DMS 273 (cell line): ENCODE measurements around the gene ALX4.

ENCODE experiments used
- DNase-seq: peaks from one replicate; lab custom pipeline; 2025; ENCODE audit not compliant: unreplicated experiment; lab: John Stamatoyannopoulos, UW

Gene ALX4

DNA sequence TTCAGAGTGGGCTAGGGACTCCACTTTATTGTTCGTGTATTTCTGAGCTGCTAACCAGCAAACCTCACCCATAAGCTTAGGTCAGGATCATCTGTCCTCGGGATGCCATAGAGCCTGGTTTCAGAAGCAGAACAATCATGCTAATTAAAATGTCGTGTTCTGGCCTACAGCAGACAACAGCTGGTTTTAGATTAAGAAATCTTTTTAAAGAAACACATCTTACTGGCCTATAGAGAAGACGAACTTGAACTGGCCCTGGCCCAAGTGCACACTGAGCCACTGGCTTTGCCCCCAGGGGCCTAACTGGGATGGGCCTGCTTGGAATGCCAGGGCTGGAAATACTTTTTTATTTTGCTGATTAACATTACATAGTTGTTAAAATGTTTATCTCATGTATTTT, 63.2 kb downstream of the ALX4 start:
- DNase-seq, result no peak

DNA sequence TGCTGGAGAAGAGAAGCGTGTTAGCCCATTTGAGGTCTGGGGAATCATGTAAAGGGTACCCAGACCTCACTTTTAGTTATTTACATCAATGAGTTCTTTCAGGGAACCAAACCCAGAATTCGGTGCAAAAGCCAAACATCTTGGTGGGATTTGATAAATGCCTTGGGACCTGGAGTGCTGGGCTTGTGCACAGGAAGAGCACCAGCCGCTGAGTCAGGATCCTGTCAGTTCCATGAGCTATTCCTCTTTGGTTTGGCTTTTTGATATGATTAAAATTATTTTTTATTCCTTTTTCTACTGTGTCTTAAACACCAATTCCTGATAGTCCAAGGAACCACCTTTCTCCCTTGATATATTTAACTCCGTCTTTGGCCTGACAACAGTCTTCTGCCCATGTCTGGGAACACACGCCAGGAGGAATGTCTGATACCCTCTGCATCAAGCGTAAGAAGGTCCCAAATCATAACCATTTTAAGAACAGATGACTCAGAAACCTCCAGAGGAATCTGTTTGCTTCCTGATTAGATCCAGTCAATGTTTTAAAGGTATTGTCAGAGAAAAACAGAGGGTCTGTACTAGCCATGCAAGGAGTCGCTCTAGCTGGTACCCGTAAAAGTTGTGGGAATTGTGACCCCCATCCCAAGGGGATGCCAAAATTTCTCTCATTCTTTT, 65.2 kb downstream of the ALX4 start:
- no peak for DNase-seq

DNA sequence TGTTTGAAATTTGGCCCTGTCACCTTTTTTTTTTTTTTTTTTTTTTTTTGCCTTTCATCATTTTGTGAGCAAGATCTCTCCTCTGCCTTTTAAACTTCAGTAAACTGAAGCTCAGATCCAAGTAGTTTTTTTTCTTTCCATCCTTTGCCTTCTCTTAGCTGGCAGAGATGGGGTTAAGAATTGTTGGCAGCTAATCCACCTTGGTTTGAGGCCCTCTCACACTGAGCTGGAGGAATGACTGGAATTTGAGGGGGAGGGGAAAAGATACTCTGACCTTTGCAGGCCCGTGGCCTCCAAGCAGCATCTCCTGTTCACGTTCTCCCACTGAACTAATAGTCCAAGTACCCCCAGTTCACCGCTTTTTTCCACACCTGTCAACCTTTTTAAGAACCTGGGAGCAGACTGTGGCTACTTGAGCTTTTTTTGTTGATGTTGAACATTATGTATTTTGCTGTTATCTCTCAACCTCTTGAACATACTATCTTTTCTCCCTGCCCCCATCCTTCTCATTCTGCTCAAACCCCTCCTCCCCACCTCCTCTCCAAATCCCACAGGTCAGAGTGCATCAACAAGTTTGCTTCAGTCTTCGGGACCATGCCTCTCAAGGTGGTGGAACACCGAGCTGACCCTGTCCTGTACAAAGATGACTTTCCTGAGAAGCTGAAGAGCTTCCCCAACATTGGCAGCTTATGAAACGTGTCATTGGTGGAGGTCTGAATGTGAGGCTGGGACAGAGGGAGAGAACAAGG, 66.2 kb downstream of the ALX4 start:
- DNase-seq, result no peak

DNA sequence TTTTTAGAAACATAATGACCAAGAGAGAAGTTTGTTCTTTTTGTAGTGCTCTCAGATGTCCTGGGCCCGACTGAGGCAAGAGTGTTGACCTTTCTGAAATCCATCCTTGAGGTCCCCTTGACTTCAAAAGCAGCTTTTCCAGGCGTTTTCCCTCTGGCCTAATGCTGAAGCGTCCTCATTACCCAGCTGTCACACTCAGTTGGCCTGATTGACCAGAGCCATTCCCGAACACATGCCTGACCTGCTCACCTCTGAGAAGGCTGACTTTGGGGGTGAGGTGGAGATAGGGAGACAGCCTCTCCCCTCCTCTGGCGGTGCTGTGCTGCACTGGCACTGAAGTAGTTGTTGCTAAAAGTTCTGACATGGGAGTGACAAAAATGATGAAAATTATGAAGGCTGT, 66.9 kb downstream of the ALX4 start:
- no peak for DNase-seq

DNA sequence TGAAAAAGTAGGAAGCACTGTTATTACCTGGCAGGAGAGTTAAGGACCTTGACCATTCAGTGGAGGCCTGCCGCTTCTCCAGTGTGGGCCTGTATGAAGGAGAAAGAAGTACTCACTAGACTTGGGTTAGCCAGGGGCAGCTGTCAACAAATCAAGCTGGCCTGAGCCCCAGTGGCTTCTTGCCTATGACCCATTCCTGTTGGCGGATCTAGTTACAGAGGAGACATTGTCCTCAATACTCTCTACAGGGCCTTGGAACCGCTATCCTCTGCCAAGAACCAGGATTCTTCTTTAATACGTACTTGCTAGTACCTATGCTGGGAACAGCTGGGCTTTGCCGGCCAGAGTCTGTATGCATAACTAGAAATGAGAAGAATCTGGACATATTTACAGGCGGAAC, 68.1 kb downstream of the ALX4 start:
- DNase-seq, result no peak

DNA sequence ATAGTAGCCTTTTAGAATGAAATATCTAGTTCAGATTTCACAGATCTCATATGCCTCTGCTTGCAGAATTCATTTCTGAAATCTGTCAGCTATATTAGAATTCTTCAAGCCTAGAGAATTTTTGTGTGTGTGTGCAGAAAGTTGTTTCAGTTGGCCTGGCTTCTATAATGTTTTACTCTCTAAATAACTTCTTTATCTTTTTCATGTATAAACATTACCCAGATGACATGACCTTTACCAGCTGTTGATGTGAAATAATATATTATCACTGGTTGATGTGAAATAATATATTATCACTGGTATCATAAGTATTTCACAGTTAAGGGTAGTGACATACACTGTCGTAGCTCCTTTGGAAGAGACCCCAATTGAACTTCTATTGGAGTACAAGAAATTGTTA, 72.8 kb downstream of the ALX4 start:
- no peak for DNase-seq

DNA sequence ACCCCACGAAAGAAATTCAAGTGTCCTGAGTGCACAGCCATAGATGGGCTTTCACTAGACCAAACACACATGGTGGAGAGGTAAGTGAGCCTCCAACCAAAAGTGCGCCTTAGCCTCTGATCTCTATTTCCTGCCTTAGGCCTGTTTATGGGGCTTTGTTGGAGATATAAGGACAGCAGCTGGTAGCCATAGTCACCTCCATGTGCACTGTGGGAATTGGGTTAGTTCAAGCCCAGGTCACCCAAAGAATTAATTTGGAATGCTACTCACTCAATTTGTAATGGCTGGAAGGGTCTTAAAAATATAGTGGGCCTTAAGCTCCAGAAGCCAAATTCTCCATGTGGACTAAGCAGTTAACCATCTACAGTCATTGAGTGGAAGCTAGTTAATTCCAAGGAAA, 73.6 kb downstream of the ALX4 start:
- no peak for DNase-seq

DNA sequence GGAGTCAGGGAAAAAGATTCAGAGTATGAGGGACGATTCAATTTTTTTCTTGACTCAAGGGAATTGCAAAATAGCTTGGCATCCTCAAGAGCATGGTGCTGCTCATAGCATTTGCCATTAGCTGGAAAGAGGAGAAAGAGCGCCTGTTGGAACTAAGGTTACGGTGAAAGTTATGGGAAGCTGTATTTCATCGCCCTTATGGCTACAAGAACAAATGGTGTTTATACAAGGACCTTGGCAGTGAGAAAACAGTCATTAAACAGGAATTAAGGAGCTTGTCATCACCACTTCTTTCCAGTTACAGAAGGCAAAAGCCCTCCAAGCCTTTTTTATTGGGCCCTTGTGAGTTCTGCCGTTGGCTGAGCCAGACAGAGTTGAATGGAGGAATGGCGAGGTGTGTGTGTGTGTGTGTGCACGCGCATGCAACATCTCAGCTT, 74.2 kb downstream of the ALX4 start:
- peak; percentile 16 for DNase-seq

DNA sequence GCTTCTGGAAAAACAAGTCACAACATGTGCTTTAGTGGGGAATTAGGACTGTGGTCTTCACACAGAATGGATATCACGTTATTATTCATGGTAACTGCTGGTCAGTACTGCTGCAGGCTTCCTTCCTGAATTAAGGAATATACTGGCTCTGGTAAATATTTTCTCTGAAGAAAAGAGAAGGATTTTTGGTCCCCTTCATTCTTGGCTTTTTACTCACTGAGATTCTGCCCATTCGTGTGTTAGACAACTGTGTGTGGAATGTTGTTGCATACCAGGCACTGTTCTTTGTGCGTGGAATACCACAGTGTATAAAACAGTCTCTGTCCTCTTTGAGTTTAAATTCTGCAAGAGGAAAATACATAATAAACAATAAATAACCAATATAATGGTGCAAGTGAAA, 80.3 kb downstream of the ALX4 start:
- no peak for DNase-seq

DNA sequence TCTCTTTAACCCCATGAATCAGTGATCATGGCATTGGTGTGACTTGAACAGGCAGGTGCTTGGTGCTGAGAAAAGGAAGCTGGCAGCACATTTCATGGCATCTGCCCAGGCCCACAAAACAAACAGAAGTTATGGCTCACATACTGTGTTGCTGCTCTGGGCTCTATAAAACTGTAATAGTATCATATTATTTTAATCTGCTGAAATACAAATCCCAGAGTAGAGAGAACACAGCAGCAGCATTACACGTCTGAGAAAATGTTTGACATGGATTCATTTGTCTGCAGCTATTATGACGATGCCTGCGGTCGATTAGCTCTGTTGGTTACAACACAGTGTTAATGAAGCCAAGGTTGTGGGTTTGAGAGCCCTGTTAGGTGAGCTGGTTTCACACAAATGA, 80.8 kb downstream of the ALX4 start:
- no peak for DNase-seq

DNA sequence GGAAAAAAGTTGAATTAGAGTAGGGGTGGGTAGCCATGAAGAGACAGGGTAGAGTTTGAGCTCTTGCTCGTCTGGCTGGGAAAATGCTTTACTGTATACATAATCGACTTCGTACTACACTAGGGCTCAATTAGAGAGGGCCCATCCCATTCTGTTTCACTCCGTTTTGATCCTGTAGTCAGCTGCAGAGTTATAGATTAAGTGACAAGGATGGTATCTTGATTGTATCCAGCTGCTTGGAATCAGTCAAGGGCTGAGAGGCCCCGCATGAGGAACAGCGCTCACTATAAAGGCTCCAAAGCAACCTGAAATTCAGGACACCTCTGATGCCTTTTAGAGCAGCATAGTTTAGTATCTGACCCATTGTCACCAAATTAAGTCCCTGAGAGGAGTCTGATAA, 81.6 kb downstream of the ALX4 start:
- no peak for DNase-seq

DNA sequence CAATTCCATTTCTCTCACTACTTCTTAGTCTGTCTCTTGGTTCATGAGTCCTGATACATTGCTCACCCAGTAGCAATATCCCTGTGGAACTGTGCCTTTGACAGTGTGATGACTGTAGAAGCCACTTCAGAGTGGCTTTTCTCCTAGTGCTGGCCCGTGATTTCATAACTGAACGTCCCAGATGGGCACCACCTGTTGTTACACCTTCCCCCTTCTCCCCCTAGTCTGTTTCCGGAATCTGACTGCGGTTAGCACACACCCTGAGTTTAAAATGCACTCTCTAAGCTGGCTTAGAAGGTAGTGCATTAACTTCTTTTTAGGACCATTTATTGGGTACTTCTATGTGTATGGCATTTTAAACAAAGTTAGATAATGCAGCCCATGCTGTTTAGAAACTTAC, 83.0 kb downstream of the ALX4 start:
- DNase-seq, result peak; percentile 40

DNA sequence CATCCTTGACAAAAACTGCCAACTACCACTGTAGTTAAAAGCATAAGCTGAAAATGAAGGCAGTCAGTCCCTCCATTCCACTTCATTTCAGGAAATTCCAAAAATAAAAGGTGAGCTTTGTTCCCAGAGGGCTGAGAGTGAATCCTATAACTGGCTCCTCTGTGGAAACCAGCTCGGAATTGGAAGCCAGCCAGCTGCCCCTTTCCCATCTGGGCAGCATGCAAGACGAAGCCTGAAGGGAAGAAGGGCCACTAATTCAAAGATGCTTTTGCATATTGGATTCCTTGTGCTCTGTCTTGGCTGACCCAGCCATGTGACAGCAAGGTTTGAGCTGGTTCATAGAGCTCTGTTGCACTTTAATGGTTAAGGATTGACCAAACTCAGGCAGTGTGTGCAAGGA, 83.4 kb downstream of the ALX4 start:
- peak; percentile 75 for DNase-seq

DNA sequence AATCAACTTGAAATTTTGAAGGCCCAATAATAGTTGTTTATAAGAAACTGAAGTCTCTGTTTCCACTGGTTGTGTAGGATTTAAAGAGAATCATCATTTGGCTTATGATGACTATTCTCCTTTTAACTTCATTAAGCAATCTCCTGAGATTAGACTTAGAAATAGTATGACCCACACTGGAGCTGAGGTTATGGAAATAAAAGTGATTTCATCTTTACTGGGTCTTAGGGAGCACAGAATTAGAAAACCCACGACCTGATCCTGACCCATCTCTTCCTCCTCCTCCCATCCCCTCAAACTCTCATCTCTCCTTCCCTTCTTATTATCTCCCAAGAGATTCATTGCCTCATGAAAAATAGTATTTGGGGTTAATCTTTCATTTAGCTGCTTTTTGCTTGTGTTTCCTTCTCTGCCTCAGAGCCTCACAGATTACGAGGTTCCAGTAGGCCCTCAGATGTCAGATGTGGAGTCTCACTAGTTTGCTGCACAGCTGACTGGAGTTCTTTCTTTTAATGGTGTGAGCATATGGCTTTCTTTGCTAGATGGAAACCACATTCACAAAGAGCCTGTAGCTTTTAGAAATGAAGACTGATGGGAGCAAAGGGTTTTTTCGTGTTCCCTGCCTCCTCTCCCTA, 85.0 kb downstream of the ALX4 start:
- peak; percentile 11 for DNase-seq

DNA sequence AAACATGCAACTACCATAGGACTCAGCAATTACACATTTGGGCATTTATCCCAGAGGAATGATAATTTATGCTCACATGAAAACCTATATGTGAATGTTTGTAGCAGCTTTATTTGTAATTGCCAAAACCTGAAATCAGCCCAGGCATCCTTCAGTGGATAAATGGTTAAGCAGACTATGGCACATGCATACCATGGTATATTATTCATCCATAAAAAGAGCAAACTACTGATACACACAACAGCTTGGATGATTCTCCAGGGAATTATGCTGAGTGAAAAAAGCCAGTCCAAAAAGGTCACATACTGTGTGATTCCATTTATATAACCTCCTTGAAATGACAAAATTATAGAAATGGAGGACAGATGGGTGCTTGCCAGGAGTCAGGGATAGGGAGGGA, 86.7 kb downstream of the ALX4 start:
- no peak for DNase-seq

DNA sequence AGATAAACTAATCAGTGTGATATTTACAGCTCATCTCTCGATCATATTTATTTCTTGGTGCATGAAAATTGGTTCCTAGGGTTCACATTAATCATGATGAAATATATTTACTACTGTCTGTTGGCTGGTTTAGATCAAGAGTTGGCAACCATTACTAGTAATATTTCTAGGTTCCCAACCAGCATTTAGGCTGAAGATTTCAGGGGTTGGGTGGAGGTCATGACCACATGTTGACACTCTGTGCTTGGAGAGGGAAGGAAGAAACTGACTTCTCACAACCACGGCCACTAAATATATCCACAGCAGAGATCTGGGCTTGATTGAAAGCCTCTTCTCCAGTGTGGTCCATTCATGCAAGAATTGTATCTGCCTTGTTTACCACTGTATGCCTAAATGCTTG, 87.9 kb downstream of the ALX4 start:
- no peak for DNase-seq

DNA sequence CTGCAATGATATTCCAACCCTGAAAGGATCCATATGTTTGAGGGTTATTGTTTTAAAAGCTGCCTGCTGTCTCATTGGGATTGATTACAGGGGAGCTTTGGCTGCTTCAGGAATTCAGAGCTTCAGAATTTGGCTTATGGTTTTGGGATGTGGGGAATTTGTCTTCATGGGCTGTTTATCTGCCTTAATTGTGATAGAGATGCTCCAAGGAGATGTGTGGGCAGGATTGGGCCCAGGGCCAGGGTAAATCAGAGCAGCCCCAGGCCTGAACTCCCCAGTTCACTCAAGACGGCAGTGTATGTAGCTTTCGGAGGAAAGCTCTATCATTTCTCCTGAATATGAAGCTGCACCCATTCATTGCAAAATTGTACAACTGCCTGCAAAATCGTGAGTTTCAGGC, 88.5 kb downstream of the ALX4 start:
- no peak for DNase-seq

DNA sequence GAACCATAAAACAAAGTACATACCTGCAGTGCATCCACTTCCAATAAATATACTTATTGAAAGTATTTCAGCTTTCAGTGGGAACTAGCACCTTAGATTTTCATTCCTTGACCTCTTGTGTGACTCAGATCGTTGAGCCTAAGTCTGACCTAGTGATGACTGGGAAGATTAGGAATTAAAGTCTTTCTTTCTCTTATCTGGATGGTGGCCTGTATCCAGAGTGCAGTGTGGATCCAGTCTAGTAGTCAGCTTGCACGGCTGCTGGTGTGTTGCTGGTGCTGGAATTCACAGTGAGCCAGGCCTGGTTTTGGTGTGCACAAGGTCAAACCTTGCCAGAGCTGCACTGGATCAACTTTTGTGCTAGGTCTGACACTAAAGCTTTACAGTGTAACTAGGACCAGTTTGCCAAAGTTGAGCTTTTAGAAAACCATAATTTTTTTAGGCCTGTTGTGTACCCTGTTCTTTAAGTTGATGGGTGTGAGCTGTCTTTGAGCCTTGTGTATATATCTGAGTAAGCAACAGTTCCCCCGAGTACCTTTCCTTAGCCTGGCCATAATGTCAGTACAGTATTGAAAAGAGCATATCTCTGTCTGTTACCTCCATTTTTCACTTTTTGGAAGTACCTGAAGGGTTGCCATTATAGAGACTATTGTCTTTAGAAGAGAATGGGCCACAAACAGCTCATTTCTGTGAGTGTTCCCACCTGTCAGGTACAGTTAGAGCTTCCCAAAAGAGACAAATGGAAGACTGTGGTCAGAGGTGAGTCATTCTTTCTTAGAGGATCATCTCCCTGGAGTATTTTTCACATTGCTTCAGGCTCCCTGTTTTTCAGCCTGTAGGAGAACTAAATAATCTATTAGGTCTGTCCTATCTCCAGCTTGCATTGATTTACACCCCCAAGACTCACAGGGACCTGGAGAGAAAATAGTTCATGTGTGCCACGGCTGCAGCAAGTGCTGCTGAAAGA, 89.8 kb downstream of the ALX4 start:
- no peak for DNase-seq

DNA sequence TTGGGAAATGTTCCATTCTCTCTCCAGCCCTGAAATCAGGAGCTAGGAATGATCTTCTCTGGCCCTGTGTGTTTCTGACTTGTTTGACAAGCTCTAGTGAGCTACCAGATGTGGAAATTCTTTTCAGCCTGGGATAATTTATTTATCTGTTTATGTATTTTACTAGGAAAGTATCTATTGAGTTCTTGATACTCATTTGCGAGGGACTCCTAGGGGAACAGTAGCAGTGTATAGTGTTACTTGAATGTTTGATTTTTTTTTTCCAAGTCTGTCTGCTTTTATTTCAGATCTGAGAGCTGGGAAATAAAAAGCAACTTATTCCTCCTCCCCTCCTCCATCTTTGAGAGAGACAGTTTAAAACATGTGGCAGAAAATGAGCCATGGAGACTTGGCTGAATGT, 92.5 kb downstream of the ALX4 start:
- DNase-seq, result no peak

DNA sequence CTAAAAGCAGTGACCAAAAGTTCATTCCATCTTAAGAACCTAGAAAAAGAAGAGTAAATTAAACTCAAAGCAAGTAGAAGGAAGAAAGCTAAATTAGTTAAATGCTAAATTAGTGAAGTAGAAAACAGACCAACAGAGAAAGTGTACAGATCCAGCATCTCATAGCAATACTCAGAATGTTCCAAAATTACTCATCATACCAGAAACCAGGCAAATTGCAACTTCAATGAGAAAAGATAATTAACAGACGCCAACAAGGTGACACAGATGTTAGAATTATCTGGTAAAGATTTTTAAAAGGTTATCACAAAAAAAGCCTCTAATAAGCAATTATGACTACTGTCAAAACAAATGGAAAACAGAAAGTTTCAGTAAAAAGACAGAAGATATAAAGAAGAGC, 96.8 kb downstream of the ALX4 start:
- no peak for DNase-seq

DNA sequence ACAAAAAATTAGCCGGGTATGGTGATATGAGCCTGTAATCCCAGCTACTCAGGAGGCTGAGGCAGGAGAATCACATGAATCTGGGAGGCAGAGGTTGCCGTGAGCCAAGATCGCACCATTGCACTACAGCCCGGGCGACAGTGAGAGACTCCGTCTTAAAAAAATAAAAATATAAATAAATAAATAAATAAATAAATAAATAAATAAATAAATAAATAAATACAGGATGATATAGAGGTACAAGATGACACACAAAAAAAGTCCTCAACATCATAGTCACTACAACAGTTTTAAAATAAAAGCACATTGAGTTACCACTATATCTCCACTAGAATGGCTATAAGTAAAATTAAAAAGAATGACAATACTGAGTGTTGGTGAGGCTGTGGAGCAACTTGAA, 97.8 kb downstream of the ALX4 start:
- no peak for DNase-seq
